H9 (cell line): ENCODE data around the gene STX16. TPM values are rescaled to one million over a fixed set of nuclear protein-coding genes. Genes with fewer than 3 reads are reported as not detected.

Source experiments
- DNase-seq: peaks from one replicate; pipeline ENCODE4 v3.0.0-alpha.2; 2017
- H2AFZ ChIP-seq: one replicate; pipeline ENCODE4 v1.6.1; 2013; ENCODE audit warnings: mild to moderate bottlenecking, low read length, control low read depth, moderate library complexity
- H2AK5ac ChIP-seq: 2 replicates; pipeline ENCODE4 v1.6.1; 2013; ENCODE audit warnings: low read length, control low read depth, mixed read lengths; ENCODE audit not compliant: insufficient read length
- H2BK120ac ChIP-seq: one replicate; pipeline ENCODE4 v1.6.1; 2013; ENCODE audit warnings: low read depth, mild to moderate bottlenecking, low read length, control low read depth, inconsistent platforms; ENCODE audit not compliant: poor library complexity, severe bottlenecking
- H2BK12ac ChIP-seq: 2 replicates; pipeline ENCODE4 v1.6.1; 2013; ENCODE audit warnings: low read length, control low read depth, mixed read lengths, low read depth; ENCODE audit not compliant: insufficient read length
- H2BK15ac ChIP-seq: 2 replicates; pipeline ENCODE4 v1.6.1; 2013; ENCODE audit warnings: low read depth, low read length, control low read depth
- H2BK20ac ChIP-seq: one replicate; pipeline ENCODE4 v1.6.1; 2013; ENCODE audit warnings: low read depth, mild to moderate bottlenecking, low read length, control low read depth, inconsistent platforms; ENCODE audit not compliant: poor library complexity, severe bottlenecking
- H2BK5ac ChIP-seq: 2 replicates; pipeline ENCODE4 v1.6.1; 2013; ENCODE audit warnings: low read length, control low read depth, mixed read lengths; ENCODE audit not compliant: insufficient read length
- H3K14ac ChIP-seq: 2 replicates; pipeline ENCODE4 v1.6.1; 2013; ENCODE audit warnings: low read length, control low read depth; ENCODE audit not compliant: insufficient read depth
- H3K18ac ChIP-seq: 2 replicates; pipeline ENCODE4 v1.6.1; 2013; ENCODE audit warnings: low read depth, mild to moderate bottlenecking, mixed read lengths, low read length, control low read depth; ENCODE audit not compliant: insufficient read length
- H3K23ac ChIP-seq: 2 replicates; pipeline ENCODE4 v1.6.1; 2013; ENCODE audit warnings: low read length, control low read depth, mixed read lengths, low read depth; ENCODE audit not compliant: insufficient read length
- H3K23me2 ChIP-seq: 2 replicates; pipeline ENCODE4 v1.6.1; 2013; ENCODE audit warnings: low read depth, mild to moderate bottlenecking, mixed read lengths, low read length, control low read depth; ENCODE audit not compliant: insufficient read length, poor library complexity, severe bottlenecking
- H3K27ac ChIP-seq: 2 replicates; pipeline ENCODE4 v1.5.1; 2013; ENCODE audit warnings: low read length, control low read depth, mixed read lengths, low read depth; ENCODE audit not compliant: insufficient read length
- H3K27me3 ChIP-seq: 2 replicates; pipeline ENCODE4 v1.6.1; 2013; ENCODE audit warnings: low read length, control low read depth, inconsistent platforms; ENCODE audit not compliant: insufficient read depth
- H3K4ac ChIP-seq: 2 replicates; pipeline ENCODE4 v1.6.1; 2013; ENCODE audit warnings: low read depth, mild to moderate bottlenecking, control low read depth, inconsistent platforms, low read length, moderate library complexity
- H3K4me1 ChIP-seq: 2 replicates; pipeline ENCODE4 v1.6.1; 2013; ENCODE audit warnings: low read length, control low read depth, inconsistent platforms; ENCODE audit not compliant: insufficient read depth
- H3K4me2 ChIP-seq: 2 replicates; pipeline ENCODE4 v1.6.1; 2013; ENCODE audit warnings: low read length, control low read depth, mixed read lengths; ENCODE audit not compliant: insufficient read length, insufficient read depth
- H3K56ac ChIP-seq: 2 replicates; pipeline ENCODE4 v1.6.1; 2013; ENCODE audit warnings: low read depth, mild to moderate bottlenecking, mixed read lengths, low read length, control low read depth; ENCODE audit not compliant: insufficient read length
- H3K79me1 ChIP-seq: 2 replicates; pipeline ENCODE4 v1.6.1; 2013; ENCODE audit warnings: low read depth, mild to moderate bottlenecking, moderate library complexity, low read length, control low read depth, inconsistent platforms; ENCODE audit not compliant: insufficient read depth, poor library complexity, severe bottlenecking
- H3K79me2 ChIP-seq: 2 replicates; pipeline ENCODE4 v1.6.1; 2013; ENCODE audit warnings: low read length, control low read depth, inconsistent platforms; ENCODE audit not compliant: insufficient read depth
- H3K9ac ChIP-seq: 2 replicates; pipeline ENCODE4 v1.6.1; 2013; ENCODE audit warnings: low read length, control low read depth, mixed read lengths; ENCODE audit not compliant: insufficient read length; ENCODE audit errors: extremely low read depth
- H3K9me3 ChIP-seq: one replicate; pipeline ENCODE4 v1.6.1; 2013; ENCODE audit warnings: low read depth, low read length, inconsistent platforms; ENCODE audit not compliant: control insufficient read depth
- H3T11ph ChIP-seq: one replicate; pipeline ENCODE4 v1.6.1; 2013; ENCODE audit warnings: mild to moderate bottlenecking, low read length, control low read depth, inconsistent platforms
- H4K20me1 ChIP-seq: one replicate; pipeline ENCODE4 v1.6.1; 2013; ENCODE audit not compliant: control insufficient read depth, insufficient read length, insufficient read depth
- H4K5ac ChIP-seq: 2 replicates; pipeline ENCODE4 v1.6.1; 2013; ENCODE audit warnings: low read depth, mild to moderate bottlenecking, mixed read lengths, low read length, control low read depth; ENCODE audit not compliant: insufficient read length
- H4K8ac ChIP-seq: replicated peaks from 2 replicates; pipeline ENCODE4 v1.6.1; 2013; ENCODE audit warnings: low read length, control low read depth, mixed read lengths, low read depth; ENCODE audit not compliant: insufficient read length
- H4K91ac ChIP-seq: 2 replicates; pipeline ENCODE4 v1.6.1; 2013; ENCODE audit warnings: low read depth, mild to moderate bottlenecking, moderate library complexity, mixed read lengths, low read length, control low read depth; ENCODE audit not compliant: insufficient read length
- H3K27ac Mint-ChIP-seq, 3 experiments: 2 replicates in 2 of 3; 3 replicates in 1 of 3; pipeline ENCODE4 v1.8.0; 2020 to 2021; ENCODE audit warnings: mixed read lengths in 3 of 3, mild to moderate bottlenecking in 1 of 3, moderate library complexity in 1 of 3
- H3K27me3 Mint-ChIP-seq: 2 replicates; pipeline ENCODE4 v1.8.0; 2021; ENCODE audit warnings: low read depth, mild to moderate bottlenecking, moderate library complexity, mixed read lengths
- H3K36me3 Mint-ChIP-seq, 3 experiments: 2 replicates in 2 of 3; 3 replicates in 1 of 3; pipeline ENCODE4 v1.8.0; 2020 to 2021; ENCODE audit warnings: low read depth in 3 of 3, mixed read lengths in 3 of 3; ENCODE audit not compliant: insufficient read depth in 1 of 3
- H3K4me1 Mint-ChIP-seq, 2 experiments: 2 replicates each; pipeline ENCODE4 v1.8.0; 2020; ENCODE audit warnings: mixed read lengths in 2 of 2
- H3K4me3 Mint-ChIP-seq, 2 experiments: 2 replicates in 1 of 2; 3 replicates in 1 of 2; pipeline ENCODE4 v1.8.0; 2020 to 2021; ENCODE audit warnings: mild to moderate bottlenecking in 2 of 2, mixed read lengths in 2 of 2, moderate library complexity in 1 of 2
- H3K9me3 Mint-ChIP-seq, 2 experiments: 2 replicates in 1 of 2; 3 replicates in 1 of 2; pipeline ENCODE4 v1.8.0; 2020; ENCODE audit warnings: mild to moderate bottlenecking in 2 of 2, mixed read lengths in 2 of 2, moderate library complexity in 1 of 2
- CTCF ChIP-seq: fragments of 200-600 bp; sonication (generic); conservative IDR thresholded peaks from 3 replicates; pipeline ENCODE4 v1.8.0; 2021; ENCODE audit warnings: antibody characterized with exemption, mild to moderate bottlenecking
- WGBS: extraction: QIAGEN DNeasy Blood & Tissue Kit; methylation state at CpG from one replicate; pipeline ENCODE4 v1.1.7; 2013; ENCODE audit warnings: missing lambda C conversion rate, low lambda C conversion rate, mixed read lengths; ENCODE audit not compliant: insufficient read length; ENCODE audit errors: extremely low coverage; 5-methylcytosine and 5-hydroxymethylcytosine counted together
- total RNA-seq: library from RNA; stranded (reverse); gene quantifications from 2 replicates; pipeline ENCODE4 v1.2.1, GENCODE V29; 2021

Gene STX16
- total RNA-seq, 1 experiment from 2014 or later = 87.8 TPM

- Mint-ChIP-seq H3K27me3 (no peaks in the 10 kb centered on the region), H3K27ac (peak overlapping the region; percentile 60 to 96 (median 80); a peak in 5 of 7 replicates), H3K4me3 (peak overlapping the region; percentile 34 to 56; a peak in 3 of 5 replicates), H3K4me1 (peaks cover 61 to 68% of the 10 kb centered on the region in 2 experiments), H3K36me3 (peaks cover 0 to 12% (median 2%) of the 10 kb centered on the region in 3 experiments; a peak in 4 of 7 replicates), H3K9me3 (no peaks in the 10 kb centered on the region; a peak in 1 of 5 replicates)
- no peak overlapping the region for H3K56ac ChIP-seq
- peaks cover 36% of the 10 kb centered on the region for H3K79me2 ChIP-seq
- H3K4ac ChIP-seq = no peak overlapping the region
- H2BK12ac ChIP-seq = no peak overlapping the region
- no peak overlapping the region for H3T11ph ChIP-seq
- no peak for DNase-seq
- no peak overlapping the region for H2AK5ac ChIP-seq
- H4K20me1 ChIP-seq = no peaks in the 10 kb centered on the region
- H2AFZ ChIP-seq = no peak overlapping the region
- no peak overlapping the region for H3K4me2 ChIP-seq
- no peaks in the 10 kb centered on the region for H3K79me1 ChIP-seq
- no peaks in the 10 kb centered on the region for H3K27me3 ChIP-seq
- no CpG with 5 or more reads among the region's 6 CpGs for WGBS
- H3K18ac ChIP-seq = no peak overlapping the region
- no peak overlapping the region for H2BK20ac ChIP-seq
- no peak overlapping the region for H3K14ac ChIP-seq
- H4K91ac ChIP-seq = no peak overlapping the region
- H4K8ac ChIP-seq = no peak overlapping the region
- no peak overlapping the region for H3K27ac ChIP-seq
- no peak overlapping the region for H2BK120ac ChIP-seq
- peaks cover 13% of the 10 kb centered on the region for H3K23me2 ChIP-seq
- peaks cover 5% of the 10 kb centered on the region; the same call in 1 of the 2 replicates for H3K4me1 ChIP-seq
- no peak overlapping the region for H2BK5ac ChIP-seq
- no peak overlapping the region for H3K23ac ChIP-seq
- TF ChIP-seq CTCF = no peak
- H4K5ac ChIP-seq = no peak overlapping the region
- H3K9ac ChIP-seq = no peak overlapping the region
- no peaks in the 10 kb centered on the region for H3K9me3 ChIP-seq
- no peak overlapping the region for H2BK15ac ChIP-seq
These were observed 4.4 kb downstream of the STX16 start for GRCh38 chr20:58655328-58656107.
